Ovary (tissue), 9 donors: ENCODE measurements around the gene ALLC. TPM values are rescaled to one million over a fixed set of nuclear protein-coding genes. Genes with fewer than 3 reads are reported as not detected.
A peak's percentile ranks its signal among the peaks of the same experiment; 100 is the strongest.

Source experiments
- DNase-seq, 5 donors: peaks; one replicate each; pipeline ENCODE4 v3.0.0-alpha.2; 2019 to 2020
- H3K27ac ChIP-seq, 2 donors: fragments of 200-600 bp; one replicate each; pipeline versions ENCODE4 v1.5.1 to v1.8.0; 2019 to 2022
- H3K27me3 ChIP-seq: fragments of 200-600 bp; one replicate; pipeline ENCODE4 v1.8.0; 2022
- H3K36me3 ChIP-seq: fragments of 200-600 bp; sonication (generic); one replicate; pipeline ENCODE4 v1.5.1; 2019
- H3K4me1 ChIP-seq: one replicate; pipeline ENCODE4 v1.8.1; 2013; ENCODE audit warnings: mild to moderate bottlenecking, moderate library complexity; ENCODE audit not compliant: insufficient read depth
- H3K4me3 ChIP-seq: fragments of 200-600 bp; sonication (generic); one replicate; pipeline ENCODE4 v1.5.1; 2017
- H3K9me3 ChIP-seq, 2 donors: fragments of 200-600 bp in 1 of 2; sonication (generic) in 1 of 2; one replicate each; pipeline versions ENCODE4 v1.5.1 to v1.8.1; 2013 to 2019; ENCODE audit warnings: mild to moderate bottlenecking in 1 of 2, moderate library complexity in 1 of 2
- CTCF ChIP-seq, 3 donors: fragments of 450-650 bp in 2 of 3; fragments of 200-600 bp in 1 of 3; IDR thresholded peaks; one replicate each; pipeline versions ENCODE4 v1.5.1 to v1.8.0; 2016 to 2022; ENCODE audit warnings: antibody characterized with exemption in 3 of 3, mild to moderate bottlenecking in 1 of 3
- EP300 ChIP-seq: sonication (generic); formaldehyde crosslinking; IDR thresholded peaks from one replicate; pipeline ENCODE4 v1.6.1; 2017; ENCODE audit warnings: antibody characterized with exemption
- POLR2A ChIP-seq: fragments of 450-650 bp; IDR thresholded peaks from one replicate; pipeline ENCODE4 v1.6.1; 2017; ENCODE audit warnings: antibody characterized with exemption, mild to moderate bottlenecking, moderate library complexity
- WGBS, 3 donors: extraction: QIAGEN DNeasy Blood & Tissue Kit in 1 of 3; methylation state at CpG; one replicate each; pipeline versions ENCODE4 v1.1.5 to v1.1.7; 2013 to 2017; 5-methylcytosine and 5-hydroxymethylcytosine counted together
- intact Hi-C, 4 donors: fragments of 100-400 bp; cut with DNase I; formaldehyde crosslinking; loops; one replicate each; pipeline versions ENCODE4 v1.11.0 to v1.15.1; 2022 to 2023
- polyA plus RNA-seq, 2 donors: library from polyadenylated mRNA; stranded (reverse); fragments of 200-250 nt in 1 of 2; fragments of 350-450 nt in 1 of 2; fragmentation: Illumina TruSeq in 1 of 2; extraction: RNeasy Lipid Tissue Mini Kit (QIAGEN cat#74804) in 1 of 2; gene quantifications; one replicate each; pipeline ENCODE4 v1.2.3, GENCODE V29; 2013 to 2014
- total RNA-seq, 7 donors: library from RNA; depleted of rRNA in 2 of 7; stranded (reverse); fragments of >200 nt in 2 of 7; fragmentation: NEBNext Ultra II Directional in 3 of 7; extraction: Animal tissue kit (Norgen Biotek cat#: 25700) in 3 of 7; gene quantifications; one replicate each; pipeline versions ENCODE4 v1.1.0 to v1.2.4, GENCODE V29; 2016 to 2023
- donor health status: DM: no; HTN: no; CAD: no; lungs with moderate emphysema.
- donor health status: DM: no; HTN: no; CAD: no.
- donor health status: Bipolar disorder and iron deficiency.
- donor health status: DM: yes; HTN: yes; CAD: no.
- donor health status: DM: no; HTN: no; CAD: no.
- donor health status: DM: yes; HTN: yes; CAD: no.

Gene ALLC
- total and polyA plus RNA-seq, 9 donors: 0.20 to 1.2 (median 0.76) TPM; not detected in 5

- Histone ChIP-seq H3K4me1 (peaks cover 3% of the 10 kb centered on the region), H3K27me3 (no peaks in the 10 kb centered on the region), H3K27ac (no peak overlapping the region), H3K36me3 (no peaks in the 10 kb centered on the region), H3K4me3 (no peak overlapping the region), H3K9me3 (no peaks in the 10 kb centered on the region)
- TF ChIP-seq CTCF (IDR thresholded peaks at IDR 0.05) (peak in 2 of 3 donors; percentile 40 to 57), POLR2A (no peak)
- 16 to 19% (median 19%) methylated on average over 21 to 22 of the region's 22 CpGs for WGBS, 3 donors
- intact Hi-C loops: no loop called here
- DNase-seq: peak in 3 of 5 donors; percentile 17 to 38 (median 32)
Observed at GRCh38 chr2:3728104-3729054, 70.4 kb downstream of the ALLC start.

GRCh38 chr2:3729055-3729448, 71.1 kb downstream of the ALLC start:
- no peaks in the 10 kb centered on the region for H3K36me3 ChIP-seq
- TF ChIP-seq EP300: no peak
- no peak for TF ChIP-seq POLR2A
- TF ChIP-seq CTCF (IDR thresholded peaks at IDR 0.05): no peak
- intact Hi-C loops: no loop called here
- no peak overlapping the region for H3K27ac ChIP-seq
- WGBS, 3 donors: 85 to 92% (median 89%) methylated on average over 8 of the region's 8 CpGs
- no peak for DNase-seq
- no peak overlapping the region for H3K4me3 ChIP-seq
- peaks cover 3% of the 10 kb centered on the region for H3K4me1 ChIP-seq
- no peaks in the 10 kb centered on the region for H3K27me3 ChIP-seq
- H3K9me3 ChIP-seq: no peaks in the 10 kb centered on the region

- Histone ChIP-seq H3K9me3 (no peaks in the 10 kb centered on the region), H3K27me3 (no peaks in the 10 kb centered on the region), H3K4me3 (no peak overlapping the region), H3K27ac (no peak overlapping the region), H3K36me3 (no peaks in the 10 kb centered on the region), H3K4me1 (peaks cover 3% of the 10 kb centered on the region)
- intact Hi-C loops: no loop called here
- TF ChIP-seq POLR2A (no peak), CTCF (IDR thresholded peaks at IDR 0.05) (no peak), EP300 (no peak)
- no peak for DNase-seq
- WGBS, 3 donors: 81 to 90% (median 85%) methylated on average over 9 of the region's 9 CpGs
Observed at GRCh38 chr2:3729786-3730185, 71.8 kb downstream of the ALLC start.

GRCh38 chr2:3730646-3731045, 72.6 kb downstream of the ALLC start:
- Histone ChIP-seq H3K27me3 (no peaks in the 10 kb centered on the region), H3K36me3 (no peaks in the 10 kb centered on the region), H3K27ac (no peak overlapping the region), H3K9me3 (no peaks in the 10 kb centered on the region), H3K4me3 (no peak overlapping the region), H3K4me1 (peaks cover 3% of the 10 kb centered on the region)
- DNase-seq: no peak
- WGBS, 3 donors: 88 to 92% (median 91%) methylated on average over 8 of the region's 8 CpGs
- TF ChIP-seq CTCF (IDR thresholded peaks at IDR 0.05): no peak
- no peak for TF ChIP-seq EP300
- TF ChIP-seq POLR2A: no peak
- intact Hi-C loops: no loop called here
